SK-N-SH (cell line): ENCODE measurements around the gene RPL10. TPM values are rescaled to one million over a fixed set of nuclear protein-coding genes. Genes with fewer than 3 reads are reported as not detected.

Source experiments
- CTCF ChIA-PET: fragments of 300-600, 350-600 bp; formaldehyde crosslinking; extraction: SDS; loops from one replicate; lab custom pipeline; 2021; lab: Yijun Ruan, JAX
- POLR2A ChIA-PET: fragments of 350-600 bp; sonication (Branson Sonifier 250); formaldehyde crosslinking; extraction: SDS; loops from one replicate; lab custom pipeline; 2020; ENCODE audit warnings: antibody characterized with exemption, inconsistent platforms; lab: Yijun Ruan, JAX
- DNase-seq: peaks from one replicate; pipeline ENCODE4 v3.0.0; 2012
- H2AFZ ChIP-seq: fragments of 200-600 bp; sonication (generic); 2 replicates; pipeline ENCODE4 v1.8.1; 2016; ENCODE audit warnings: antibody characterized with exemption, mild to moderate bottlenecking, low read depth
- H3F3A ChIP-seq: fragments of 200-600 bp; sonication (generic); replicated peaks from 2 replicates; pipeline ENCODE3; 2016; ENCODE audit warnings: antibody characterized with exemption, mild to moderate bottlenecking; ENCODE audit not compliant: insufficient read depth
- H3K27ac ChIP-seq, 2 experiments: fragments of 200-500 bp in 1 of 2; fragments of 200-600 bp in 1 of 2; sonication (Bioruptor generic) in 1 of 2; sonication (generic), shearing (Covaris generic) in 1 of 2; 2 replicates each; pipeline versions ENCODE4 v1.5.1 to v1.6.1; 2014 to 2016; ENCODE audit warnings: low read depth in 2 of 2, inconsistent platforms in 1 of 2, low read length in 1 of 2, mild to moderate bottlenecking in 1 of 2, mixed read lengths in 1 of 2
- H3K27me3 ChIP-seq: fragments of 200-600 bp; sonication (generic), shearing (Covaris generic); 2 replicates; pipeline ENCODE4 v1.6.1; 2016; ENCODE audit warnings: mixed run types; ENCODE audit not compliant: insufficient read depth
- H3K36me3 ChIP-seq, 2 experiments: fragments of 200-500 bp in 1 of 2; fragments of 200-600 bp in 1 of 2; sonication (Bioruptor generic) in 1 of 2; sonication (generic) in 1 of 2; replicated peaks in 1 of 2; 2 replicates each; pipeline versions ENCODE3 to v1.5.1; 2014 to 2016; ENCODE audit warnings: low read length in 1 of 2, mild to moderate bottlenecking in 1 of 2; ENCODE audit not compliant: insufficient read depth in 2 of 2, control insufficient read depth in 1 of 2
- H3K4me1 ChIP-seq, 2 experiments: fragments of 200-500 bp in 1 of 2; fragments of 200-600 bp in 1 of 2; sonication (Bioruptor generic) in 1 of 2; sonication (generic), shearing (Covaris generic) in 1 of 2; 2 replicates each; pipeline versions ENCODE4 v1.5.1 to v1.6.1; 2014 to 2016; ENCODE audit warnings: low read depth in 1 of 2, low read length in 1 of 2, mixed run types in 1 of 2; ENCODE audit not compliant: insufficient read depth in 2 of 2, control insufficient read depth in 1 of 2
- H3K4me2 ChIP-seq: fragments of 200-600 bp; sonication (generic), shearing (Covaris generic); 2 replicates; pipeline ENCODE4 v1.6.1; 2017; ENCODE audit warnings: mixed run types
- H3K4me3 ChIP-seq, 2 experiments: fragments of 200-500 bp in 1 of 2; fragments of 200-600 bp in 1 of 2; sonication (Bioruptor generic) in 1 of 2; sonication (generic), shearing (Covaris generic) in 1 of 2; 2 replicates each; pipeline versions ENCODE4 v1.5.1 to v1.8.1; 2014 to 2016; ENCODE audit warnings: low read depth in 2 of 2, inconsistent platforms in 1 of 2, low read length in 1 of 2, mild to moderate bottlenecking in 1 of 2, mixed read lengths in 1 of 2, moderate library complexity in 1 of 2
- H3K79me2 ChIP-seq: fragments of 200-600 bp; sonication (generic); 2 replicates; pipeline ENCODE4 v1.8.1; 2017; ENCODE audit warnings: mild to moderate bottlenecking; ENCODE audit not compliant: insufficient read depth
- H3K9ac ChIP-seq: fragments of 200-600 bp; sonication (generic); 2 replicates; pipeline ENCODE4 v1.6.1; 2017; ENCODE audit warnings: mixed run types
- H3K9me2 ChIP-seq: fragments of 200-600 bp; sonication (generic); 2 replicates; pipeline ENCODE4 v1.6.1; 2017; ENCODE audit warnings: mixed run types
- H3K9me3 ChIP-seq: fragments of 200-600 bp; sonication (generic); 2 replicates; pipeline ENCODE4 v1.6.1; 2017; ENCODE audit warnings: mixed run types, mild to moderate bottlenecking, moderate library complexity
- H4K20me1 ChIP-seq: fragments of 200-600 bp; sonication (generic); 2 replicates; pipeline ENCODE4 v1.6.1; 2017; ENCODE audit warnings: mild to moderate bottlenecking, mixed run types; ENCODE audit not compliant: insufficient read depth
- ELF1 ChIP-seq: IDR thresholded peaks from 2 replicates; pipeline ENCODE4 v1.4.0; 2012
- EP300 ChIP-seq, 2 experiments: IDR thresholded peaks; 2 replicates each; pipeline versions ENCODE4 v1.4.0 to v1.6.1; 2012; ENCODE audit warnings: borderline replicate concordance in 1 of 2, low read depth in 1 of 2, low read length in 1 of 2
- EZH2phosphoT487 ChIP-seq: fragments of 200-600 bp; sonication (generic); IDR thresholded peaks from 2 replicates; pipeline ENCODE4 v1.6.1; 2017; ENCODE audit warnings: low read depth, mixed run types, mild to moderate bottlenecking, antibody characterized with exemption, moderate library complexity, borderline replicate concordance
- FOSL2 ChIP-seq: IDR thresholded peaks from 2 replicates; pipeline ENCODE4 v1.4.0; 2012; ENCODE audit warnings: low read depth, mild to moderate bottlenecking, moderate library complexity, borderline replicate concordance
- FOXJ3 ChIP-seq: sonication (generic); formaldehyde crosslinking; IDR thresholded peaks from 2 replicates; pipeline ENCODE4 v1.5.1; 2020; ENCODE audit warnings: mild to moderate bottlenecking, missing genetic modification reagents
- GABPA ChIP-seq: IDR thresholded peaks from 2 replicates; pipeline ENCODE4 v1.4.0; 2012; ENCODE audit warnings: low read depth, mild to moderate bottlenecking
- NFIC ChIP-seq: IDR thresholded peaks from 2 replicates; pipeline ENCODE4 v1.4.0; 2012; ENCODE audit warnings: borderline replicate concordance
- POLR2AphosphoS5 ChIP-seq: IDR thresholded peaks from 2 replicates; pipeline ENCODE4 v1.6.1; 2012; ENCODE audit warnings: low read depth, low read length
- RAD21 ChIP-seq: IDR thresholded peaks from 2 replicates; pipeline ENCODE4 v1.6.1; 2012; ENCODE audit warnings: mild to moderate bottlenecking, low read length
- RFX5 ChIP-seq: IDR thresholded peaks from 2 replicates; pipeline ENCODE4 v1.6.1; 2012; ENCODE audit warnings: mild to moderate bottlenecking, improper control_type of control experiment, low read length
- RXRA ChIP-seq: IDR thresholded peaks from 2 replicates; pipeline ENCODE4 v1.4.0; 2012; ENCODE audit warnings: low read depth, mild to moderate bottlenecking, borderline replicate concordance
- SIN3A ChIP-seq: IDR thresholded peaks from 2 replicates; pipeline ENCODE4 v1.6.1; 2012; ENCODE audit warnings: low read depth, mild to moderate bottlenecking, low read length, moderate library complexity, borderline replicate concordance
- TAF1 ChIP-seq: IDR thresholded peaks from 2 replicates; pipeline ENCODE4 v1.6.1; 2012; ENCODE audit warnings: low read depth, mild to moderate bottlenecking, low read length, moderate library complexity, borderline replicate concordance
- TCF12 ChIP-seq: IDR thresholded peaks from 2 replicates; pipeline ENCODE4 v1.4.0; 2012
- TEAD4 ChIP-seq: IDR thresholded peaks from 2 replicates; pipeline ENCODE4 v1.4.0; 2012; ENCODE audit warnings: mild to moderate bottlenecking, borderline replicate concordance; ENCODE audit not compliant: insufficient read depth
- YY1 ChIP-seq: IDR thresholded peaks from 2 replicates; pipeline ENCODE4 v1.4.0; 2012; ENCODE audit warnings: low read depth, mild to moderate bottlenecking
- WGBS: methylation state at CpG from one replicate; pipeline ENCODE4 v1.1.6; 2017; ENCODE audit warnings: low lambda C conversion rate; 5-methylcytosine and 5-hydroxymethylcytosine counted together
- polyA plus RNA-seq, 3 experiments: library from polyadenylated mRNA; depleted of rRNA; stranded (reverse); fragments of >200 nt; gene quantifications; 2 replicates each; pipeline ENCODE4 v1.2.3, GENCODE V29; 2012
- TF ChIP-seq, protein P1 (sequence below): IDR thresholded peaks from 2 replicates; pipeline ENCODE4; 2012
- TF ChIP-seq, protein P2 (sequence below): IDR thresholded peaks from 2 replicates; pipeline ENCODE4 v1.4.0; 2012; ENCODE audit warnings: low read depth, borderline replicate concordance
- TF ChIP-seq, protein P3 (sequence below): fragments of 200-600 bp; sonication (generic); IDR thresholded peaks from 2 replicates; pipeline ENCODE4 v1.6.1; 2017; ENCODE audit warnings: antibody characterized with exemption, mild to moderate bottlenecking, moderate library complexity
- TF ChIP-seq, protein P4 (sequence below): IDR thresholded peaks from 2 replicates; pipeline ENCODE4 v1.4.0; 2012; ENCODE audit warnings: low read depth
- TF ChIP-seq, protein P5 (sequence below): IDR thresholded peaks from 2 replicates; pipeline ENCODE4 v1.4.0; 2012; ENCODE audit warnings: low read depth, borderline replicate concordance

Gene RPL10
- polyA plus RNA-seq, 1 of the 3 experiments (the other 2 are of a cell fraction), result 4,562 TPM

DNA sequence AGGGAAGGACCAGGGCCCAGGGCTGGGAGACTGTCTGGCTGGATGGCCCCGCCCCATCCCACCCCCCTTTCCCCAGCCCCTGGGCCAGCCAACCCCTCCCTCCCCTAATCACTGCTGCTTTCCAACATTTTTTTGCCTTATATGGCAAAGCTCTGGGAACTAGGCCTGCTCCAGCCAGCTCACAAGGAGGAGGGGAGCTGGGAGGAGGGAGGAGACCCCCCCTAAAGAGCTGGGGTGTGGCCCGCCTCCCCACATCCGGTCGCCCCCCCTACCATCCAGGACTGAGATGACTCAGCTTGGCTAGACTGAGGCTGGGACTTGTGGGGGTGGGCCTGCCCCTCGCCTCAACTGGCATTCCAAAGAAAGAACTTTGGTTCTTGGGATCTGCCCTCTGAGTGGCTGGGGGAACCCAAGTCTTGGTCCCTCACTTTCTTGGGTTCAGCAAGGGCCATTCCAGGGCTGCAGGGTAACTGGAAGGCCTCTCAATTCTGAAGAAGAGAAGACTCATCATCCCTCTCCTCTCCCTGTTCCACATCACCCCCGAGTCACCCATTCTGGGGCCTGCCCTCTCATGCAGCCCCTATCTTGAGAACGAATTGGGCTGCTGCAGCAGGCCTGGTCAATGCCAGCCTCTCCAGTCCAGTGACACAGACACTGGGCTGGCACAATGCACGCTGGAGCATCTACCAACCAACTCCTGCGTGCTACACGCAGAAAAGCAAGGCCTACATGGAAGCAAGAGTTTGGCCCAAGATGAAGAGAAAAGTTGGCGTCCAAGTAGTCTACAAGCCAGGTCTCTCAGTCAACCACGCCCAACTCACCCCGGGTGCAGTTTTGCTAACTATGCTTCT, 28.5 kb upstream of the RPL10 start (continued):
- TF ChIP-seq, protein P1, sequence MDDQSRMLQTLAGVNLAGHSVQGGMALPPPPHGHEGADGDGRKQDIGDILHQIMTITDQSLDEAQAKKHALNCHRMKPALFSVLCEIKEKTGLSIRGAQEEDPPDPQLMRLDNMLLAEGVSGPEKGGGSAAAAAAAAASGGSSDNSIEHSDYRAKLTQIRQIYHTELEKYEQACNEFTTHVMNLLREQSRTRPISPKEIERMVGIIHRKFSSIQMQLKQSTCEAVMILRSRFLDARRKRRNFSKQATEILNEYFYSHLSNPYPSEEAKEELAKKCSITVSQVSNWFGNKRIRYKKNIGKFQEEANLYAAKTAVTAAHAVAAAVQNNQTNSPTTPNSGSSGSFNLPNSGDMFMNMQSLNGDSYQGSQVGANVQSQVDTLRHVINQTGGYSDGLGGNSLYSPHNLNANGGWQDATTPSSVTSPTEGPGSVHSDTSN, result peak; percentile 43
- TF ChIP-seq FOSL2, result peak; percentile 92
- TF ChIP-seq, protein P2, sequence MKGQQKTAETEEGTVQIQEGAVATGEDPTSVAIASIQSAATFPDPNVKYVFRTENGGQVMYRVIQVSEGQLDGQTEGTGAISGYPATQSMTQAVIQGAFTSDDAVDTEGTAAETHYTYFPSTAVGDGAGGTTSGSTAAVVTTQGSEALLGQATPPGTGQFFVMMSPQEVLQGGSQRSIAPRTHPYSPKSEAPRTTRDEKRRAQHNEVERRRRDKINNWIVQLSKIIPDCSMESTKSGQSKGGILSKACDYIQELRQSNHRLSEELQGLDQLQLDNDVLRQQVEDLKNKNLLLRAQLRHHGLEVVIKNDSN, result no peak
- TF ChIP-seq, protein P3, sequence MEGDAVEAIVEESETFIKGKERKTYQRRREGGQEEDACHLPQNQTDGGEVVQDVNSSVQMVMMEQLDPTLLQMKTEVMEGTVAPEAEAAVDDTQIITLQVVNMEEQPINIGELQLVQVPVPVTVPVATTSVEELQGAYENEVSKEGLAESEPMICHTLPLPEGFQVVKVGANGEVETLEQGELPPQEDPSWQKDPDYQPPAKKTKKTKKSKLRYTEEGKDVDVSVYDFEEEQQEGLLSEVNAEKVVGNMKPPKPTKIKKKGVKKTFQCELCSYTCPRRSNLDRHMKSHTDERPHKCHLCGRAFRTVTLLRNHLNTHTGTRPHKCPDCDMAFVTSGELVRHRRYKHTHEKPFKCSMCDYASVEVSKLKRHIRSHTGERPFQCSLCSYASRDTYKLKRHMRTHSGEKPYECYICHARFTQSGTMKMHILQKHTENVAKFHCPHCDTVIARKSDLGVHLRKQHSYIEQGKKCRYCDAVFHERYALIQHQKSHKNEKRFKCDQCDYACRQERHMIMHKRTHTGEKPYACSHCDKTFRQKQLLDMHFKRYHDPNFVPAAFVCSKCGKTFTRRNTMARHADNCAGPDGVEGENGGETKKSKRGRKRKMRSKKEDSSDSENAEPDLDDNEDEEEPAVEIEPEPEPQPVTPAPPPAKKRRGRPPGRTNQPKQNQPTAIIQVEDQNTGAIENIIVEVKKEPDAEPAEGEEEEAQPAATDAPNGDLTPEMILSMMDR, result no peak
- peak; percentile 63 for TF ChIP-seq RXRA
- TF ChIP-seq SIN3A, result peak; percentile 72; the same call in 1 of the 2 replicates
- peak; percentile 63; the same call in 1 of the 2 replicates for TF ChIP-seq TEAD4

DNA sequence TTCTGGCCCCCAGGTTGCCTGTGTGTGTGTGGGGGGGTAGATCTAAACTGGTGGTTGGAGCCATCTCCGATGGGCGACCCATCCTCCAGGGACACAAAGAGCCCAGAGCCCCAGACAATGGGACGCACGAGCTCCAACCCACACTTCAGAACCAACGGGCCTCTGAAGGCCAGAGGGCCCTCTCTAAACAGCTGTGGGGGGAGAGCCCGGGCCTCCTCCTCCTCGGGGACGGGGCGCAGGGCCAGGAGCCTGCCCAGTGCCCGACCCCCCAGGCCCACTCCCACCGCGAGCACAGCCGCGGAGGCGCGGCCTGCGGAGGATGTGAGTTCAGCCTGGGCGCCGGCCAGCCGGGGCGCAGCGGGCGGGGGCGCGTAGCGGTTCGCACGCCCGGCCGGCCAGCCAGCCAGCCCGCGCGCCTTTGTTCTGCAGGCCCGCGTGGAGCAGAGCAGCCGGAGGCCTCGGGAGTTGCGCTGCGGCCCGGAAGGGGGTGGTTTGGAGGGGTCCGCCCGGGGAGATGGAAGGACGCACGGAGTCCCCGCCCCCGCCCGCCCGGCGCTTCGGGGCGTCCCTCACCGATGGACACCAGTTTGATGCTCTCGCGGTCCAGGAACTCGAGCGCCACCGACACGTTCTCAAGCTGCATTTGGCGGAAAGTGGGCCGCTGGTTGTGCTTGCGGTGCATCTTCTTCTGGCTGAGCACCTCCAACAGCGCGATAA, 27.7 kb upstream of the RPL10 start:
- Histone ChIP-seq H3K9me2 (no peaks in the 10 kb centered on the region), H3F3A (peaks cover 13% of the 10 kb centered on the region), H3K27ac (peak overlapping the region; percentile 90 to 98), H4K20me1 (peaks cover 33% of the 10 kb centered on the region), H3K4me2 (peak overlapping the region; percentile 97), H3K79me2 (peaks cover 83% of the 10 kb centered on the region), H3K9ac (peak overlapping the region; percentile 88), H3K9me3 (no peaks in the 10 kb centered on the region), H3K4me1 (peaks cover 16 to 17% of the 10 kb centered on the region in 2 experiments; a peak in 2 of 4 replicates), H3K27me3 (no peaks in the 10 kb centered on the region), H3K36me3 (peaks cover 12 to 20% of the 10 kb centered on the region in 2 experiments), H2AFZ (no peak overlapping the region), H3K4me3 (peak overlapping the region; percentile 72 to 82)
- POLR2A ChIA-PET, result interaction anchor here (1.1 to 1.7 kb wide), 2 partner anchors 13 to 27 kb away, joined by 4 to 7 read pairs; no protein-coding TSS in a partner anchor
- WGBS, result 19% methylated on average over 15 of the region's 63 CpGs
- TF ChIP-seq ELF1, result no peak
- no peak for TF ChIP-seq POLR2AphosphoS5
- no peak for TF ChIP-seq RFX5
- no peak for TF ChIP-seq TCF12
- TF ChIP-seq RAD21, result no peak
- TF ChIP-seq, protein P4, sequence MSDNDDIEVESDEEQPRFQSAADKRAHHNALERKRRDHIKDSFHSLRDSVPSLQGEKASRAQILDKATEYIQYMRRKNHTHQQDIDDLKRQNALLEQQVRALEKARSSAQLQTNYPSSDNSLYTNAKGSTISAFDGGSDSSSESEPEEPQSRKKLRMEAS, result no peak
- TF ChIP-seq YY1, result no peak
- TF ChIP-seq EP300 (IDR thresholded peaks at IDR 0.05; ENCODE audit: borderline replicate concordance in 1 of 2, low read depth in 1 of 2, low read length in 1 of 2), result no peak
- no peak for TF ChIP-seq FOXJ3 (CRISPR knock-in tag)
- TF ChIP-seq, protein P5, sequence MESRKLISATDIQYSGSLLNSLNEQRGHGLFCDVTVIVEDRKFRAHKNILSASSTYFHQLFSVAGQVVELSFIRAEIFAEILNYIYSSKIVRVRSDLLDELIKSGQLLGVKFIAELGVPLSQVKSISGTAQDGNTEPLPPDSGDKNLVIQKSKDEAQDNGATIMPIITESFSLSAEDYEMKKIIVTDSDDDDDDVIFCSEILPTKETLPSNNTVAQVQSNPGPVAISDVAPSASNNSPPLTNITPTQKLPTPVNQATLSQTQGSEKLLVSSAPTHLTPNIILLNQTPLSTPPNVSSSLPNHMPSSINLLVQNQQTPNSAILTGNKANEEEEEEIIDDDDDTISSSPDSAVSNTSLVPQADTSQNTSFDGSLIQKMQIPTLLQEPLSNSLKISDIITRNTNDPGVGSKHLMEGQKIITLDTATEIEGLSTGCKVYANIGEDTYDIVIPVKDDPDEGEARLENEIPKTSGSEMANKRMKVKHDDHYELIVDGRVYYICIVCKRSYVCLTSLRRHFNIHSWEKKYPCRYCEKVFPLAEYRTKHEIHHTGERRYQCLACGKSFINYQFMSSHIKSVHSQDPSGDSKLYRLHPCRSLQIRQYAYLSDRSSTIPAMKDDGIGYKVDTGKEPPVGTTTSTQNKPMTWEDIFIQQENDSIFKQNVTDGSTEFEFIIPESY, result no peak
- TF ChIP-seq EZH2phosphoT487, result no peak
- TF ChIP-seq GABPA, result no peak
- TF ChIP-seq NFIC, result no peak
- TF ChIP-seq TAF1, result no peak
- DNase-seq, result peak; percentile 61
- CTCF ChIA-PET, result no interaction called here
